ENCODE results near the gene BCL2.

BCL2 gene

GRCh38 chr18:63074981-63075404 lies 244.6 kb downstream of the BCL2 start:
- DNase-seq, result no peak

DNA sequence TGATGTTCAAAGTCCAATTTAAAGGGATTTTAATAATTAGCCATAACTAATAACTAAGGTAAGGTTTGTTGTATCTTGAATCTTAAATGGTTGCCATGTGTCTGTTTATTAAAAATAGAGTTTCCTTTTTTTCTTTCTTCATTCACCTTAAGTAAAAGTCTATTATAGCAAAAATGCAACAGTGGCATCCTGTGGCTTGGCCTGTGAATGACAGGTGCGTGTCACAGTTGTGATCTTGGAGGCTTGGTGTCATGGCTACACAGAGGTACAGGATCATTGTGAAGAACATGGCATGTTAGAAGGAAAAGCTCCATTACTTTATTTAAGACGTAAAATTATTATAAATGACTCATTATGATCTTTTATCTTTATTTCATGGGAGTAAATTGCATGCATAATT lies 246.1 kb downstream of the BCL2 start:
- no peak for DNase-seq

All from GOT3 (cell line).